Astrocyte (in vitro differentiated cells and primary cell): ENCODE data around the gene ADAMTSL2. TPM values are rescaled to one million over a fixed set of nuclear protein-coding genes. Genes with fewer than 3 reads are reported as not detected.

ENCODE experiments used
- DNase-seq: peaks from one replicate; pipeline ENCODE4 v3.0.0-alpha.2; 2010; ENCODE audit warnings: low read depth
- FAIRE-seq: peaks from 2 replicates; lab custom pipeline; 2011; peaks lifted over from hg19 to GRCh38; lab: Jason Lieb, UNC
- H2AFZ ChIP-seq: 2 replicates; pipeline ENCODE4 v1.6.0; 2012; ENCODE audit warnings: low read depth, low read length, inconsistent platforms
- H3K27ac ChIP-seq: 2 replicates; pipeline ENCODE4 v1.5.1; 2011; ENCODE audit warnings: low read depth, low read length, inconsistent platforms
- H3K27me3 ChIP-seq: 2 replicates; pipeline ENCODE4 v1.6.0; 2011; ENCODE audit warnings: low read length, inconsistent platforms; ENCODE audit not compliant: insufficient read depth
- H3K36me3 ChIP-seq: 2 replicates; pipeline ENCODE4 v1.5.1; 2011; ENCODE audit warnings: low read length, inconsistent platforms; ENCODE audit not compliant: insufficient read depth
- H3K4me1 ChIP-seq: 2 replicates; pipeline ENCODE4 v1.5.1; 2011; ENCODE audit warnings: low read length, inconsistent platforms; ENCODE audit not compliant: insufficient read depth
- H3K4me2 ChIP-seq: 2 replicates; pipeline ENCODE4 v1.6.0; 2012; ENCODE audit warnings: low read length, inconsistent platforms
- H3K4me3 ChIP-seq: 2 replicates; pipeline ENCODE4 v1.5.1; 2011; ENCODE audit warnings: low read depth, mild to moderate bottlenecking, low read length, inconsistent platforms; ENCODE audit not compliant: insufficient read depth
- H3K79me2 ChIP-seq: 2 replicates; pipeline ENCODE4 v1.6.0; 2012; ENCODE audit warnings: mild to moderate bottlenecking, low read length, inconsistent platforms; ENCODE audit not compliant: insufficient read depth
- H3K9ac ChIP-seq: 2 replicates; pipeline ENCODE4 v1.6.0; 2012; ENCODE audit warnings: mild to moderate bottlenecking, low read length, inconsistent platforms
- H3K9me3 ChIP-seq: 2 replicates; pipeline ENCODE4 v1.5.1; 2012; ENCODE audit warnings: low read depth, mild to moderate bottlenecking, low read length, inconsistent platforms; ENCODE audit not compliant: insufficient read depth
- H4K20me1 ChIP-seq: 2 replicates; pipeline ENCODE4 v1.6.0; 2012; ENCODE audit warnings: low read length, inconsistent platforms; ENCODE audit not compliant: insufficient read depth
- H3K27ac Mint-ChIP-seq: one replicate; pipeline ENCODE4 v1.8.0; 2021; ENCODE audit warnings: mild to moderate bottlenecking, mixed read lengths; ENCODE audit not compliant: unreplicated experiment
- H3K27me3 Mint-ChIP-seq: one replicate; pipeline ENCODE4 v1.8.0; 2021; ENCODE audit warnings: low read depth, mixed read lengths; ENCODE audit not compliant: unreplicated experiment
- H3K36me3 Mint-ChIP-seq: one replicate; pipeline ENCODE4 v1.8.0; 2021; ENCODE audit warnings: low read depth, mixed read lengths; ENCODE audit not compliant: unreplicated experiment
- H3K4me1 Mint-ChIP-seq: one replicate; pipeline ENCODE4 v1.8.0; 2021; ENCODE audit warnings: low read depth, mixed read lengths; ENCODE audit not compliant: unreplicated experiment
- H3K4me3 Mint-ChIP-seq: one replicate; pipeline ENCODE4 v1.8.0; 2021; ENCODE audit warnings: mild to moderate bottlenecking, moderate library complexity, mixed read lengths; ENCODE audit not compliant: unreplicated experiment
- H3K9me3 Mint-ChIP-seq: one replicate; pipeline ENCODE4 v1.8.0; 2021; ENCODE audit warnings: mild to moderate bottlenecking, mixed read lengths; ENCODE audit not compliant: unreplicated experiment
- CTCF ChIP-seq: IDR thresholded peaks from 2 replicates; pipeline ENCODE4 v1.5.1; 2011; ENCODE audit warnings: low read depth, mild to moderate bottlenecking, inconsistent platforms, low read length, moderate library complexity; ENCODE audit not compliant: insufficient read depth
- EZH2 ChIP-seq: IDR thresholded peaks from 2 replicates; pipeline ENCODE4 v1.6.1; 2012; ENCODE audit warnings: mild to moderate bottlenecking, low read length, inconsistent platforms; ENCODE audit not compliant: insufficient read depth
- total RNA-seq: library from RNA; stranded (reverse); gene quantifications from 2 replicates; pipeline ENCODE4 v1.2.1, GENCODE V29; 2021

Gene ADAMTSL2
- total RNA-seq, 1 donor from 2014 or later: 0.52 TPM

GRCh38 chr9:133492061-133493021, 42.2 kb upstream of the ADAMTSL2 start:
- Mint-ChIP-seq H3K27ac (no peak overlapping the region), H3K4me3 (no peak overlapping the region), H3K36me3 (no peaks in the 10 kb centered on the region), H3K27me3 (peaks cover 16% of the 10 kb centered on the region), H3K4me1 (peaks cover 10% of the 10 kb centered on the region), H3K9me3 (peaks cover 2% of the 10 kb centered on the region)
- TF ChIP-seq EZH2 (no peak), CTCF (no peak)
- FAIRE-seq: no peak
- H3K36me3 ChIP-seq: no peaks in the 10 kb centered on the region
- H3K4me1 ChIP-seq: peaks cover 6% of the 10 kb centered on the region
- H3K9ac ChIP-seq: no peak overlapping the region
- H3K4me2 ChIP-seq: no peak overlapping the region
- DNase-seq: no peak
- no peaks in the 10 kb centered on the region for H3K79me2 ChIP-seq
- no peaks in the 10 kb centered on the region for H4K20me1 ChIP-seq
- peaks cover 13% of the 10 kb centered on the region for H3K27me3 ChIP-seq
- no peak overlapping the region for H2AFZ ChIP-seq
- H3K9me3 ChIP-seq: no peaks in the 10 kb centered on the region
- H3K4me3 ChIP-seq: no peak overlapping the region
- no peak overlapping the region for H3K27ac ChIP-seq

- no peak for FAIRE-seq
Observed at GRCh38 chr9:133493428-133493827, 41.1 kb upstream of the ADAMTSL2 start.

More at GRCh38 chr9:133493428-133493827, 41.1 kb upstream of the ADAMTSL2 start:
- no peak overlapping the region for H3K27ac Mint-ChIP-seq
- Histone ChIP-seq H3K4me1 (peaks cover 6% of the 10 kb centered on the region), H3K4me2 (no peak overlapping the region), H3K79me2 (no peaks in the 10 kb centered on the region), H3K36me3 (no peaks in the 10 kb centered on the region), H3K27ac (no peak overlapping the region), H3K4me3 (no peak overlapping the region), H4K20me1 (no peaks in the 10 kb centered on the region), H3K9ac (no peak overlapping the region), H3K9me3 (no peaks in the 10 kb centered on the region), H2AFZ (no peak overlapping the region), H3K27me3 (peaks cover 18% of the 10 kb centered on the region)
- no peak overlapping the region for H3K4me3 Mint-ChIP-seq
- no peaks in the 10 kb centered on the region for H3K36me3 Mint-ChIP-seq
- DNase-seq: no peak
- H3K4me1 Mint-ChIP-seq: peaks cover 10% of the 10 kb centered on the region
- peaks cover 25% of the 10 kb centered on the region for H3K27me3 Mint-ChIP-seq
- TF ChIP-seq EZH2: no peak
- no peak for TF ChIP-seq CTCF
- peaks cover 5% of the 10 kb centered on the region for H3K9me3 Mint-ChIP-seq
